ENCODE data around the gene CCM2. TPM values are rescaled to one million over a fixed set of nuclear protein-coding genes. Genes with fewer than 3 reads are reported as not detected.
A peak's percentile ranks its signal among the peaks of the same experiment; 100 is the strongest.

The CCM2 gene
- total and polyA plus RNA-seq, 8 donors: 23.0 to 50.1 (median 29.9) TPM

DNA sequence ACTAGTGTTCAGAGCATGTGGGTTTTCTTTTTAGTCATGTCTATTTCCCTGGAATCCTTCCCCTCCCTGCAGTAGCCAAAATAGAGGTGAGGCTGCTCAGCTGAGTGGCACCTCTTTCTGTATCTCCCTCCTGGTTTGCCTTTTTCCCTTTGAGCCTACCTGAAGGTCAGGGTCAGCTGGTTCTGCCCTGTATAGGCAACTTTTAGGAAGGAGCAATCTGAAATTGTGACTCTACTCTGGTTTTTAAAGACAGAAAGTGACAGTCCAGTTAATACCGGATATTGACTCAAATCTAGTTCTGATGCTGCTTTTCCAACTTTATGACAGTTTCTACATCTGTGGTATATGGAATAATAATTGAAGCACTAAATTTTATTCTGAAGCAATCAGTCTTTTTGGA lies 26.0 kb downstream of the CCM2 start:
- Histone ChIP-seq H3K36me3 (peaks cover 0 to 11% of the 10 kb centered on the region in 2 donors), H3K27me3 (no peaks in the 10 kb centered on the region), H3K27ac (no peak overlapping the region), H3K4me1 (peaks cover 0 to 47% of the 10 kb centered on the region in 2 donors), H3K4me3 (no peak overlapping the region), H3K9me3 (no peaks in the 10 kb centered on the region)
- intact Hi-C loops (cut with DNase I): no loop called here
- TF ChIP-seq, protein P1, sequence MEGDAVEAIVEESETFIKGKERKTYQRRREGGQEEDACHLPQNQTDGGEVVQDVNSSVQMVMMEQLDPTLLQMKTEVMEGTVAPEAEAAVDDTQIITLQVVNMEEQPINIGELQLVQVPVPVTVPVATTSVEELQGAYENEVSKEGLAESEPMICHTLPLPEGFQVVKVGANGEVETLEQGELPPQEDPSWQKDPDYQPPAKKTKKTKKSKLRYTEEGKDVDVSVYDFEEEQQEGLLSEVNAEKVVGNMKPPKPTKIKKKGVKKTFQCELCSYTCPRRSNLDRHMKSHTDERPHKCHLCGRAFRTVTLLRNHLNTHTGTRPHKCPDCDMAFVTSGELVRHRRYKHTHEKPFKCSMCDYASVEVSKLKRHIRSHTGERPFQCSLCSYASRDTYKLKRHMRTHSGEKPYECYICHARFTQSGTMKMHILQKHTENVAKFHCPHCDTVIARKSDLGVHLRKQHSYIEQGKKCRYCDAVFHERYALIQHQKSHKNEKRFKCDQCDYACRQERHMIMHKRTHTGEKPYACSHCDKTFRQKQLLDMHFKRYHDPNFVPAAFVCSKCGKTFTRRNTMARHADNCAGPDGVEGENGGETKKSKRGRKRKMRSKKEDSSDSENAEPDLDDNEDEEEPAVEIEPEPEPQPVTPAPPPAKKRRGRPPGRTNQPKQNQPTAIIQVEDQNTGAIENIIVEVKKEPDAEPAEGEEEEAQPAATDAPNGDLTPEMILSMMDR (IDR thresholded peaks at IDR 0.05): no peak
- no peak for DNase-seq
- no peak for ATAC-seq

DNA sequence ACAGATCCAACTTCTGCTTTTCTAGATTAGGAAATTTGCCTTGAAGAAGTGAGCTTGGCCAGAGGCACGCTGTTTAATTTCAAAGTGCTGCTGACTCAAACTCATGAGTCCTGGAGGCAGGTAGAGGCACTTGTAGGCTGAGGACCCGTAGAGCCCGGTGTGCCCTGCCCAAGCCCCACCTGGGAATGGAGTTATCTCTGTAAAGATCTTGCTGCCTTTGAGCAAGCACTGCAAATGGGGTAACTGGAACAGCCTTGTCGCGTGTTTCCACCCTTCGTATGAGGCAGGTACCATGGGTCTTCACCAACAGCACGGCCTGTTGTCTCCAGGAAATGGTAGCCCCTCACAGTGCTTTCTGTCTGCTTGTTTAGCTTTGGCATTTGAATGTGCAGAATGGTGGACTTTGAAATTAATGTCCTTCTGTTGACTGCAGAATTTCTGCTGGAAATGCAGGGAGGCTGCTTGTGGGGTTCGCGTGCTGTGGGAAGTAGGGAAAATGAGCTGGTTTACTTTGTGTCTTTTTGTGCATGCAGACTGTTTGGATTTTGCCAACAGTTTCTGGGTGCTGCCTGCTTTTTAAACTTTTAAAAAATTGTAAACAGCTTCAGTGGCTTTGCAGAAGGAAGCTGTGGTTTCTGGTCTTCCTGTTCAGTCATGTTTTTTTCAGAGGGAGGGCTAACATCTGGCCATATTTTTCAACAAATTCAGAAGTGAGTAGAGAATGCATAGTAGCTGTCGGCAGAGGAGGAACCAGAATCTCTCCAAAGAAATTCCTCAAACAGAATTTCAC lies 27.2 kb downstream of the CCM2 start:
- Histone ChIP-seq H3K4me3 (peak overlapping the region in 1 of 2 donors; percentile 46), H3K4me1 (peaks cover 0 to 49% of the 10 kb centered on the region in 2 donors), H3K36me3 (peaks cover 0 to 11% of the 10 kb centered on the region in 2 donors), H3K27me3 (no peaks in the 10 kb centered on the region), H3K27ac (peak overlapping the region; percentile 30 to 85), H3K9me3 (no peaks in the 10 kb centered on the region)
- ATAC-seq (peak; percentile 45), DNase-seq (no peak)
- intact Hi-C loops (cut with DNase I): no loop called here
- TF ChIP-seq, protein P1 (IDR thresholded peaks at IDR 0.05): no peak

- intact Hi-C loops (cut with DNase I): no loop called here
- H3K9me3 ChIP-seq: no peaks in the 10 kb centered on the region
- H3K4me1 ChIP-seq: peaks cover 0 to 54% of the 10 kb centered on the region in 2 donors
- ATAC-seq (no peak), DNase-seq (no peak)
- peak overlapping the region in 1 of 2 donors; percentile 85 for H3K27ac ChIP-seq
- TF ChIP-seq, protein P1 (IDR thresholded peaks at IDR 0.05): no peak
- H3K27me3 ChIP-seq: no peaks in the 10 kb centered on the region
- peaks cover 0 to 11% of the 10 kb centered on the region in 2 donors for H3K36me3 ChIP-seq
- H3K4me3 ChIP-seq: peak overlapping the region in 1 of 2 donors; percentile 46
Measured at GRCh38 chr7:45027774-45028114, 27.7 kb downstream of the CCM2 start.

DNA sequence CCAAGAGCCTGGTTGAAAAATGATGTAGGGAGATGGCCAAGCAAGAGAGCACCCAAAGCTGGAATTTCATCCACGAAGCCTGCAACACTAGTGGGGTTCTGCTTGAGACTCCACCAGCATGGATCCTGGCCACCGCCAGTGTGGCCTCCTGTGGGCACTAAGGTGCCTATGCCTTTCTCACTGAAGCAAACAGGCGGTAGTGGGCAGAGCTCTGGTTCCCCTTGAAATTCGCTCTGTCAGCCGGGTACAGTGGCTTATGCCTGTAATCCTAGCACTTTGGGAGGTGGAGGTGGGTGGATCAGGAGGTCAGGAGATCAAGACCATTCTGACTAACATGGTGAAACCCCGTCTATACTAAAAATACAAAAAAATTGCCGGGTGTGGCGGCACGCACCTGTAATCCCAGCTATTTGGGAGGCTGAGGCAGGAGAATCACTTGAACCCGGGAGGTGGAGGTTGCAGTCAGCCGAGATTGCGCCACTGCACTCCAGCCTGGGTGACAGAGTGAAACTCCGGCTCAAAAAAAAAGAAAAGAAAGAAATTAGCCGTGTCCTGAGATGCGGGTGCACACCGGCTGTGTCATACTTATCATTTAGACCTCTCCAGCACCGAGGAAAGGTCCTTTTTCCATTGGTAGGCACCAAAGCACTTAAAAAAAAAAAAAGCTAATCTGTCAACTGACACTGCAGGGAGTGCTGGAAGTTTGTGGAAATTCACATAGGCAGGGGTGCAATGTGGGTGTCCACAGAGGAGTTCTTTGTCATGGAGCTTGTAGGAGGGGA lies 28.3 kb downstream of the CCM2 start:
- Histone ChIP-seq H3K4me3 (peak overlapping the region in 1 of 2 donors; percentile 46), H3K9me3 (no peaks in the 10 kb centered on the region), H3K27me3 (no peaks in the 10 kb centered on the region), H3K27ac (peak overlapping the region in 1 of 2 donors; percentile 85), H3K36me3 (peaks cover 0 to 11% of the 10 kb centered on the region in 2 donors), H3K4me1 (peaks cover 2 to 60% of the 10 kb centered on the region in 2 donors)
- intact Hi-C loops (cut with DNase I): no loop called here
- TF ChIP-seq, protein P1 (IDR thresholded peaks at IDR 0.05): no peak
- no peak for DNase-seq
- no peak for ATAC-seq

GRCh38 chr7:45028920-45029344 lies 28.9 kb downstream of the CCM2 start:
- no peaks in the 10 kb centered on the region for H3K9me3 ChIP-seq
- ATAC-seq: no peak
- H3K4me1 ChIP-seq: peaks cover 2 to 65% of the 10 kb centered on the region in 2 donors
- peak overlapping the region in 1 of 2 donors; percentile 85 for H3K27ac ChIP-seq
- no peaks in the 10 kb centered on the region for H3K27me3 ChIP-seq
- DNase-seq: no peak
- TF ChIP-seq, protein P1 (IDR thresholded peaks at IDR 0.05): no peak
- intact Hi-C loops (cut with DNase I): no loop called here
- H3K4me3 ChIP-seq: peak overlapping the region in 1 of 2 donors; percentile 46
- peaks cover 0 to 11% of the 10 kb centered on the region in 2 donors for H3K36me3 ChIP-seq
